HG02571 (cell line): ENCODE measurements around the gene SYCE1.
"Not testable (repeated sequence)": the region's sequence is repeated elsewhere in the genome, so short reads cannot be mapped to it uniquely, and the experiment has no call there.

Source experiments
- ATAC-seq: cut with Tn5 transposase; IDR thresholded peaks from one replicate; pipeline ENCODE4 v1.9.1; 2021; ENCODE audit warnings: mild to moderate bottlenecking, moderate library complexity; ENCODE audit not compliant: unreplicated experiment

Gene SYCE1

DNA sequence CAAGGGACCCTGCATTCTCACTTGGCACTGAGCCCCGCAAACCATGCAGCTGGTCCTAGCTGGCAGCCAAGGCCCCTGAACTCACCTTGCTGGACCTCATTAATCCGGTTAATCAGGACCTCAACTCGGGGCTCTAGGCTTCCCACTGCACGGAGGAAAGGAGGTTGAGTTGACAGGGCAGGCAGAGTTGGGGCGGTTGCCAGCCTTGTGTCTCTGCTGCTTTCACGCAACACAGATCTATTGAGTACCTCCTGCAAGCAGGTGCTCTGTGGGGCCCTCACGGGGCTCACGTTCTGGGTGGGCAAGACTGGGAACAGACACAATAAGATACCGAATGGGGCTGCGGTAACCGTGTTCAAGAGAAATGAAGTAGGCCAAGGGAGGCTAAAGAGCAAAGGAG is 6.2 kb downstream of the SYCE1 start:
- ATAC-seq, result no peak

DNA sequence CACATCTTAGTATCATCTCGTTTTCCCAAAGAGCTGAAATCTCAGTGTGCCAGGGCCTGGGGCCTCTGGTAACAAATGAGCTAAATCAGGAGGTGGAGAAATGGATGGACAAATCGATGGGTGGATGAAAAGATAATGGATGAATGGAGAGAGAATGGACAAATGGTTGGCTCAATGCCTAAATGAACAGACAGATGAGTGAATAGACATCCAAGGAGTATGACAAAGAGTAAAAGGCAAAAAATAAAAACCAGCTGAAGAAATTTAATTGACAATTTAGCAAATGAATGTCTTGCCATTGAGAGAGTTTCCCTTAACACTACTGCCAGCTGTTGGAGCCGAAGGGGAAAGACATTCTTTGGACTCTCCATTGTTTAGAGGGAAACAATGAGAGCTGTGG is 8.0 kb downstream of the SYCE1 start:
- no peak for ATAC-seq

DNA sequence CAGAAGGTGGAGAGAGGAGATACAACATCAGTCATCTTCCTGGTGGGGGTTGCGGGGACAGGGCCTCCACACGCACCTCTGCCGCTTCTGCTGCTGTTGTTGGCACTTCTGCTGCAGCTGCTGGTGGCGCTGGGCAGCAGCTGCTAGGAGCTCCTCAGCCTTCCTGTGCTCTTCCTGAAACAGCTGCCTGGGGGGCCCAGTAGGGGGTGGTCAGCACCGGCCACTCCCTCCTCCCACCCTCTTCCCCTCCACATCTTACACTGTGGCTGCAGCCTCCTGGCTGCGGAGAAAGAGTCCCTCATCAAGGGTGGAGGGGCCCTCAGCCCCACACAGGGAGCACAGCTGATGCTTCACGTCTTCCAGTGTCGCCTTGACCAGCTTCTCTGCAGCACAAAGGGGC is 9.9 kb downstream of the SYCE1 start:
- no peak for ATAC-seq

DNA sequence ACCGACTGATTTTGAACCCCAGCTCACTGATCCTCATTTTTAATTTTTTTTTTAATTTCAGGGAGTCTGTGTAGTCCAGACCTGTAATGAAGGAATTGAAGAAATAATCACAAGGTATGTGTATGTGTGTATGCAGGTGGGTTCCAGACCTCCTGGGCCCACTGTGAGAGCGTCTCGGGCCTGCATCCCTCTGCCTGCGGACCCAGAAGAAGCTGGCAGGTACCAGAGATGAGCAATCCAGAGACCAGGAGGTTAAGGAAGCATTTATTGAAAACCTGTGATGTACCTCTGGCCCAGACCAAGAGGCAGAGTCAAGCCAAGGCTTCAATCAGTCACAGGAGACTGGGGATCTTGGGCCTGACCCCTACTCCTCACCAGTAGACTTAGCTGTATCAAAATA is 10.8 kb downstream of the SYCE1 start:
- ATAC-seq, result no peak

DNA sequence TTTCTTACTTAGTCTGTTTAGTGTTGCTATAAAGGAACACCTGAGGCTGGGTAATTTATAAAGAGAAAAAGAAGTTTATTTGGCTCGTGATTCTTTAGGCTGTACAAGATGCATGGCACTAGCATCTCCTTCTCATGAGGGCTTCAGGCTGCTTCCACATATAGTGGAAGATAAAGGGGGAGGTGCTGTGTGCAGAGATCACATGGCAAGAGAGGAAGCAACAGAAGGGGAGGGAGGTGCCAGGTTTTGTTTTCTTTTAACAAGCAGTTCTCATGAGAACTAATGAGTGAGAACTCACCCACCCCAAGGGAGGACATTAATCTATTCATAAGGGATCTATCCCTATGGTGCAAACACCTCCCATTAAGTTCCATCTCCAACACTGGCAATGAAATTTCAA is 20.9 kb downstream of the SYCE1 start:
- no peak for ATAC-seq

DNA sequence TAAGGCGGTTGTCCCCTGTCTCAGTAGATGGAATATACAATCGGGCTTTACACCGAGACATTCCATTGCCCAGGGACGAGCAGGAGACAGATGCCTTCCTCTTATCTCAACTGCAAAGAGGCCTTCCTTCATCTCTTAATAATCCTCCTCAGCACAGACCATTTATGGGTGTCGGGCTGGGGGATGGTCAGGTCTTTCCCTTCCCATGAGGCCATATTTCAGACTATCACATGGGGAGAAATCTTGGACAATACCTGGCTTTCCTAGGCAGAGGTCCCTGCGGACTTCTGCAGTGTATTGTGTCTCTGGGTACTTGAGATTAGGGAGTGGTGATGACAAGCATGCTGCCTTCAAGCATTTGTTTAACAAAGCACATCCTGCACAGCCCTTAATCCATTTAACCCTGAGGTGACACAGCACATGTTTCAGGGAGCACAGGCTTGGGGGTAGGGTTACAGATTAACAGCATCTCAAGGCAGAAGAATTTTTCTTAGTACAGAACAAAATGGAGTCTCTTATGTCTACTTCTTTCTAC is 23.9 kb downstream of the SYCE1 start:
- not testable (repeated sequence) for ATAC-seq

DNA sequence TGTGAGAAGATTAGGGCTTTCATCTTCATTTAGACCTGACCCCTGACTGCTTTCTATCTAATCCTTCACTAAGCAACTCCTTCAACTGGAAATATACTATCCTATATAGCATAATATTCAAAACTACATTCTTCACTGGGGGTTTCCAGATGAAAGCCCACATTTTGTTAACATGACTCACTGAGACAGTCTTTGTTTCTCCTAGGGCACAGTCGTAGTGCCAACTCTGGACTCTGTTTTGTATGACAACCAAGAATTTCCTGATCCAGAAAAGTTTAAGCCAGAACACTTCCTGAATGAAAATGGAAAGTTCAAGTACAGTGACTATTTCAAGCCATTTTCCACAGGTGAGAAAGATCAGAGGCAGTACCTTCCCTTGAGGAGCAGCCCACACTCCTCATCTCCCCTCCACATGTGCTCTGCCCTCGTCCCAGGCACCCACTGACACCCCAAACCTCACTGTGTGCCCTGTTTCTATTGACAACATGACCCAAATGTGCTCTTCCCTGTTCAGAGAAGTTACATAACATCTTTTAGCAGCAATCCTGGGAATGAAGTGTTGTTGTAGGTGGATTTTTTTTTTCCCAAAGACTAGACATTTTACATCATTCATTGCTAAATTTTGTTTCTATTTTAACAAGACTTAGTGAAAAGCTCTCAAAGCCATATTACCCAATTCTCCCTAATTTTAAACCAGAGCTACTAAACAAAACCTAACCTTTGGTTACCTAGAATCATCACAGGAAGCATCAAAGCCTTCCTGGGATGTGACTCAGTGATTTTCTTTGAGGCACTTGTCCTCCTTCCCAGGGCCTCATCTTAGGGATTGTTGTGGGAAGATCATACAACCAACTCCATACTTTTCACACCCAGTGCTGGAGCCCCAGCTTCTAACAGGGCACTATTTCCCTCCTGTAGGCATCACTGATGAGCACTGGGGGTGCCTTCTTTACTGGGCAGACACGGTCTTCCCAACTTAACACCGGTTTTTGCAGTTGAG is 27.5 kb downstream of the SYCE1 start:
- ATAC-seq, result no peak

DNA sequence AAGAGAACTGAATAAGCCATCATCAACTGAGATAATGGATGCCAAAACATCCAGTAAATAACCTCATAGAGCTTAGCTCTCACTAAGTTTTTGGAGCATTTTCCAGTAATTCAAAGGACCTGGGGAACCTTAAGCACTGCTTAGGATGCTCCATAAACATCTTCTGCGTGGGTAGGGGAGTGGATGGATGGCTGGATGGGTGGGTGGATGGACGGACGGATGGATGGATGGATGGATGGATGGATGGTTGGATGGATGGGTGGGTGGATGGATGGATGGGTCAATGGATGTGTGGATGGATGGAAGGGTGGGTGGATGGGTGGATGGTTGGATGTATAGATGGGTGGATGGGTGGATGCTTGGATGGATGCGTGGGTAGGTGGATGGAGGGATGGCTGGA is 29.2 kb downstream of the SYCE1 start:
- no peak for ATAC-seq

DNA sequence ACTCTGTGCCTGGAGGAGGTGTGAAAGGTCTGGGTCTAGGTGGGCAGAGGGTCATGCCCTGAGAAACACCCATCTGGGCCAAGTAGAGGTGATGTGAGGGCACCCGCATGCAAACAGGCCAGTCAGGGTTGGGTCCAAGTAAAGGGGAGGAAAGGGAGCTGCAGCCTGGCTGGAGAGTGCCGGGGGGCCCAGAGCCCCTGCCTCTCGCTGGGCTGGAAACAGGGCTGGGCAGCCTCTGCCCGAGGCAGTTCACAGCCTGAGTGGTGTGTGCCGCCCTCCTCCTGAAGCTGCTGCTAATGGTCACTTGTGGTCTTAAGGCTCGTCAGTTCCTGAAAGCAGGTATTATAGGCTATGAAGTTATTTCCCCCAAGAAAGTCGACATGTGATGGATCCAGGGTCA is 31.0 kb downstream of the SYCE1 start:
- no peak for ATAC-seq

DNA sequence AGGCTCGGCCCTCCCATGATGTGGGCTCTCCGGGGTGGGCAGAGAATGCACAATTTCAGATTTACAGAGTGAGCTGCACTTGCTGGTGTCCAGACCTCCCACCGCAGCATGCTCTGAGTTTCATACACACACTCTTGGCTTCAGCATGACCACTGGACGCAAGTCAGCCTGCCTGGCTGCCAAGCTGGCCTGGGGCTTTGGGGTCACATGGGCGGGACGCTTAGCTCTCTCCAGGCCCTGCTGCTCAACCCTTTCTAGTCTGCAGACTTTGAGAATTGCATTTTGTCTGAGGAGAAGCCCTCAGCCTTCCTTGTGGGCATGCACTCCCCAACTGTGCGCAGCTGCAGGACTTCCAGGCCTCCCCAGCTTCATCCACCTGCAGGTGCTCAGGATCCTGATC is 32.5 kb downstream of the SYCE1 start:
- ATAC-seq, result no peak

DNA sequence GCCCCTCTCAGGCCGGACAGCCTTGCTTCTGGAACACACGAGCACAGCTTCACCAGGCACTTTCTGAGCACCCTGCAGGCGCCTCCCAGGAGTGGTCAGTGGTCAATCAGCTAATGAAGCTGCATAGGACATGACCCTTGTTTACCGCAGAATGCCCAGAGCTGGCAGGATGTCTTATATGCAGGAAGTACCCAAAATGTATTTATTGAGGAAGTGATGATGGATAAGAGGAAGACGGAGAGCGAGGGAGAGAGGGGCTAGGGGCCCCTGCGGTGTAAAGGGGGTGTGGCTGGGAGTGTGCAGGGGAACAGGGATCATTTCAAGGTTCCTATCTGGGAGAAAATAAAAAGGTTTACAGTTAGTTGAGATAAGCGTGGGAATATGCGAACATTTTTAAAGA is 34.9 kb downstream of the SYCE1 start:
- no peak for ATAC-seq

DNA sequence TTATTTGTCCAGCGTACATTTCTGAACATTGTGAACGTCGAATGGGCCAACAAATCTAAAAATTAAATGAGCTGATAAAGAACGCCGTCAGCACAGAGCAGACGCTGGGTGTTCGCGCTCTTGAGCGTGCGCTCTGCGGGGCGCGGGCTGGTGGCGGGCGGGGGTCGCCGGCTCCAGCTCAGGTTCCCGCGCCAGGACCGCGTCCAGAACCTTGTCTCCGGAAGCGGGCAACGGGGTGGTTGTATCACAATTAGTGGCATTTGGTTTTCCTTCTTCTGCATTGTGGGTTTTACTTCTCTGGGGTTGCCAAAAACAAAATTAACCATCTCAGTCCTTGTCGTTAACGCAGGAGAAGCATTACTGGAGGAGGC is 35.8 kb downstream of the SYCE1 start:
- no peak for ATAC-seq

DNA sequence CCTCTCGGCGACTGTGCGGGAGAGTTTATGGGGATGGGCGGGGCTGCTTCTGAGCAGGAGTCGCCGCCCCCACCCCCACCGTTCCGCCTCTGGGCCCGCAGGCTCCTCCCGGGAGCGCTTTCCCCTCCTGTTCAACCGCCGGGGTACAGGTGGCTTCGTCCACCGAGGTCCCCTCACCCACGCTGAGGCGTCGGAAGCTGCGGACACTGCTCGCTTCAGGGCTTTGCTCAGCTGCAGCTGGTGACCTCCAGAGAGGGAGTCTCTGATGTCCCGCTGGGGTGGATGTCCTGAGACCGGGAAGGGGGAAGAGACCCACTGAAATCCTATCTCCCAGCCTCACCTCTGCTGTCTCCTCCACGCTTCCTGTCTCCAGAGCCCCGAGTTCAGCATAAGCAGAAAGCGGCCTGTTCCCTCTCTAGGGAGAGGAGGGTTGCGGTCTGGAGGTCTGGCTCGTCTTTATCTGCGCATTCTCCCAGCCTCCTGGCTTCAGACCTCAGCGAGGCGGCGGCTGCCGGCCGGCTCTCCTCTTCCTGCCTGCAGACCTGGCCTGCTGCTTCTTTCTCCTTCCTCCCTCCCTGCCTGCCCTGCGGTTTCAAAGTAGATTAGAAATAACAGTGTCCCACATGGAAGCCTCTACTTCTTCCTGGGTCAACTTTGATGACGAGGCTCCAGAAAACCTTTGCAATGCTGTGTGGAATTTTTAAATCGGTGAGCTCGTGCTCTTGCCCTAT is 36.4 kb downstream of the SYCE1 start:
- no peak for ATAC-seq

DNA sequence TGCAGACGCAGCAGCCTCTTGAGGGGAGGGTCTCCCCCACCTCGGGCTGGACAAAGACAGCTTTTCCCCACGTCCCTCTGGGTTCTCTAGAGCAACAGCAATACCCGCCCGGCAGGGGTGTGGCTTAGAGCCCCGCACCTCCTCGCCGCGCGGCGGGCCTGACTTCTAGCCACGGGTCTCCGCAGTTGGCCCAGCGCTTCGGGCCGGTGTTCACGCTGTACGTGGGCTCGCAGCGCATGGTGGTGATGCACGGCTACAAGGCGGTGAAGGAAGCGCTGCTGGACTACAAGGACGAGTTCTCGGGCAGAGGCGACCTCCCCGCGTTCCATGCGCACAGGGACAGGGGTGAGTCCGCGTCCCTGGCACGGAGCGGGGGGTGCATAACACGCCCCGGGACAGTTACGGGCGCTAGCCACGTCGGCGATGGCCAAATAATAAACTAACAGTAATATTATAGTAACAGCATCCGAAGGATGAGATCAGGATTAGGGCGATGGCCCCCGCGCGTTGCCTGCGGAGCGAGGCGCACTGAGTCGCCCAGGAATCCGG is 37.0 kb downstream of the SYCE1 start:
- no peak for ATAC-seq

DNA sequence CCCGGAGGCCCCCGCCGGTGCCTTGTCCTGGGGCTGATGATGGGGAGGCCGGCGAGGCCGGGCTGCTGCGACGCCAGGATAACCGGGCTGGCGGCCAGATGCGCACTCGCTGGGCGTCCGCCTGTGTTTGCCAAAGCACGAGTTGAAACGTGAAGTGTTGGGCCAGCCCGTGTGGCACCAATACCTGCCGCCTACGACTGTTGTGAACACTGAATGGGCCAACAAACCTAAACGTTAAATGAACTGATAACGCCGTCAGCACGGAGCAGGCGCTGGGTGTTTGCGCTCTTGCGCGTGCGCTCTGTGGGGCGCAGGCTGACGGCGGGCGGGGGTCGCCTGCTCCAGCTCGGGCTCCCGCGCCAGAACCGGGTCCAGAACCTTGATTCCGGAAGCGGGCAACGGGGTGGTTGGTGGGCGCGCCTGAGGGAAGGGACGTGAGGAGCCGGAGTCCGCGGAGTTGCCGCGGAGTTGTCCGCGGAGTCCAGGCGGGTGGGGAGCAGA is 37.6 kb downstream of the SYCE1 start:
- no peak for ATAC-seq

DNA sequence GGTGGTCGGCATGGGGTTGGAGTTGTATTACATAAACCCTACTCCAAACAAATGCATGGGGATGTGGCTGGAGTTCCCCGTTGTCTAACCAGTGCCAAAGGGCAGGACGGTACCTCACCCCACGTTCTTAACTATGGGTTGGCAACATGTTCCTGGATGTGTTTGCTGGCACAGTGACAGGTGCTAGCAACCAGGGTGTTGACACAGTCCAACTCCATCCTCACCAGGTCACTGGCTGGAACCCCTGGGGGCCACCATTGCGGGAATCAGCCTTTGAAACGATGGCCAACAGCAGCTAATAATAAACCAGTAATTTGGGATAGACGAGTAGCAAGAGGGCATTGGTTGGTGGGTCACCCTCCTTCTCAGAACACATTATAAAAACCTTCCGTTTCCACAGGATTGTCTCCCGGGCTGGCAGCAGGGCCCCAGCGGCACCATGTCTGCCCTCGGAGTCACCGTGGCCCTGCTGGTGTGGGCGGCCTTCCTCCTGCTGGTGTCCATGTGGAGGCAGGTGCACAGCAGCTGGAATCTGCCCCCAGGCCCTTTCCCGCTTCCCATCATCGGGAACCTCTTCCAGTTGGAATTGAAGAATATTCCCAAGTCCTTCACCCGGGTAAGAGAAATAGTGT is 38.3 kb downstream of the SYCE1 start, which contains the start of gene CYP2E1:
Gene CYP2E1, plus strand, starts transcription at position 407 of the 632 bp plus-strand sequence. Its CDS starts 33 bp downstream, at position 440.
- ATAC-seq, result no peak

DNA sequence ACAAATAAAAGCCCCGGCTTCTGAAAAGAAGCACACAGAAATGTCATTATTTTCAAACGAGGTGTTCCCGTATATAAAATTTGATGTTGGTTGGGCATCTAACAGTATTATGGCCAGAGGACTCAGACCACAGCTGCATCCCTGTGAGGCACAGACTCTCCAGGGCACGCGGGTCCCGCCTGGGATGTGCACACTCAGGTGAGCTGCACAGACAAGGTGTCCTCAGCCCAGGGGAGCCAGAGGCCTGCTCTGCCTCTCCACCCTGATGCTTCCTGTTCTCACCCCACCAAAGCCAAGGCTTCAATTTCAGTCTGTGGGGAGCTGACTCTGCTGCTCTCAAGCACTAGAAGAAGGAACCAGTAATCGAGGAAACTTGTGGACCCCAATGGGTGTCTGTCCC is 39.9 kb downstream of the SYCE1 start:
- ATAC-seq, result no peak

DNA sequence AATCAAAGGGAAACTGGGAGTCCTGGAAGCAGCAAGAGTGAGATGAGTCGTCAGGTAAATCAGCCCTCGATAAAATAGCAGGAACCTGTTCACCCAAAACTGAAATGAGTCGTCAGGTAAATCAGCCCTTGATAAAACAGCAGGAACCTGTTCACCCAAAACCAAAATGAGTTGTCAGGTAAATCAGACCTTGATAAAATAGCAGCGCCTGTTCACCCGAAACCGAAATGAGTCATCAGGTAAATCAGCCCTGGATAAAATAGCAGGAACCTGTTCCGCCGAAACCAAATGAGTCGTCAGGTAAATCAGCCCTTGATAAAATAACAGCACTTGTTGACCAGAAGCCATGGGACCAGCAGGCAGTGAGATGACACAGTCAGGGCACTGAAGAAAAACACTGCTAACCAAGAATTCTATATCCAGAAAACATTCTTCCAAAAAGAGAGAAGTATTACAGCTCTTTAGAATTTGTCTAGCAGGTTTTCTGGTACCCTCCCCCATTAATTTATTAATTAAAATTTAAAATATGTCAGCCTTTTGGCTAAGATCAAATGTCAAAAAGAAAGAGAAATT is 41.7 kb downstream of the SYCE1 start:
- ATAC-seq, result no peak

DNA sequence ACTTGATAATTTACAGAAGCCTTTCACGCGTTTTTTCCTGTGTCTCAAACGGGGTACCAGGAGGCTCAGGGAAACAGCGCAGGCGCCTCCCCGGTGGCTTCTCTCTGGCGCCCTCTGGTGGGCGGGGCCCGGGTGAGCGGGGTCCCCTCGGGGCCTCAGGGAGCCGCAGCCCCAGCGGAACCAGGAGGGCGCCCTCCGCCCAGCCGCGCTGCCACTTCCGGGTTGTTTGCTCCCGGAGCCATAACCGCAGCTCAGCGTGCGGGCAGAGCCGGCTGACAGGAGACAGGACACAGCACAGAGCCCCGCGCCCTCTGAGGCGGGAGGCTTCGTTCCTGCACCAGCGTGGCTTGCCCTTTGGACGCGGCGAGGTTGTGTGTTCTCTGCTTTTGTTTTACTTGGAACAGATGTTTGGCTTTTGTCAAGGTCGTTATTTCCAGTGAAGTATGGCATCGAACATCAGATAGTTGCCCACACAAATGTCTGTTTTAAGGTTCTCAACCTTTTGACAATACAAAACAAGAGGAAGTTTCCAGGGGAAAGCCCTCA is 45.1 kb downstream of the SYCE1 start:
- ATAC-seq, result peak; percentile 80

DNA sequence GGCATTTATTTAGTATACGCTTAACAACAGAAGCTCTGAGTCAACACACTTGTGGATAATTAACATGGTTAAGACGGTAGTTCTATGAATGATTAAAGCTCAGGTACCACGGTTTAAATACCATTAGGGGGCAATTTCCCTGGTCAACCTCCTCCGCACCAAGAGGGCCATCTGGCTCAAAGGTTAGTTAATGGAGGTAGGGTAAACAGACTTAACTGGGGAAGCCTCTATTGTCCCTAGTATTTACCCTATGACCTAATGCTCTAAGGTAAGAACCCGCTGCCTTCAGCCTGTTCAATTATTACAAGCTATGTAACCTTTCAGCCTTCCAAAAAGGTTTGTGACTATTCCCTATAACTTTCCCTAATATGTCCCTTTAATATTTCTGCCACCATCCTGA is 46.9 kb downstream of the SYCE1 start:
- not testable (repeated sequence) for ATAC-seq
